OCI-LY7 (cell line): ENCODE results near the gene SYNRG. TPM values are rescaled to one million over a fixed set of nuclear protein-coding genes. Genes with fewer than 3 reads are reported as not detected.

ENCODE experiments used
- BruUV-seq: library from RNA; stranded (reverse); fragments of 400-500 nt; replicated peaks from 2 replicates; lab custom pipeline; 2021; lab: Mats Ljungman, UMichigan
- CTCF ChIA-PET: fragments of 300-600 bp; sonication (Branson Sonifier 250); formaldehyde crosslinking; loops from one replicate; lab custom pipeline; 2022; ENCODE audit warnings: antibody characterized with exemption; ENCODE audit not compliant: unreplicated experiment; lab: Charles Lee
- POLR2A ChIA-PET: fragments of 300-600 bp; sonication (Branson Sonifier 250); formaldehyde crosslinking; loops from one replicate; lab custom pipeline; 2022; ENCODE audit warnings: antibody characterized with exemption; lab: Charles Lee
- DNase-seq: peaks from one replicate; pipeline ENCODE4 v3.0.0-alpha.2; 2015; ENCODE audit warnings: low spot score
- H2AFZ ChIP-seq: fragments of 200-600 bp; sonication (generic), shearing (Covaris generic); 2 replicates; pipeline ENCODE4 v1.6.1; 2014; ENCODE audit warnings: mild to moderate bottlenecking, antibody characterized with exemption, low read length, moderate library complexity
- H3K27ac ChIP-seq: fragments of 200-600 bp; sonication (generic); 2 replicates; pipeline ENCODE4 v1.5.1; 2014; ENCODE audit warnings: mixed run types, low read depth, mild to moderate bottlenecking, moderate library complexity, low read length, inconsistent platforms; ENCODE audit not compliant: poor library complexity, severe bottlenecking
- H3K36me3 ChIP-seq: fragments of 200-600 bp; sonication (generic); 2 replicates; pipeline ENCODE4 v1.6.1; 2014; ENCODE audit warnings: mild to moderate bottlenecking, antibody characterized with exemption, low read length, moderate library complexity, mixed read lengths; ENCODE audit not compliant: insufficient read depth
- H3K4me1 ChIP-seq: fragments of 200-600 bp; sonication (generic); 2 replicates; pipeline ENCODE4 v1.5.1; 2014; ENCODE audit warnings: mild to moderate bottlenecking, low read length; ENCODE audit not compliant: insufficient read depth, poor library complexity, severe bottlenecking
- H3K4me2 ChIP-seq: fragments of 200-600 bp; sonication (generic); 2 replicates; pipeline ENCODE4 v1.6.1; 2014; ENCODE audit warnings: mild to moderate bottlenecking, low read length
- H3K4me3 ChIP-seq: fragments of 200-600 bp; sonication (generic); 2 replicates; pipeline ENCODE4 v1.5.1; 2014; ENCODE audit warnings: mild to moderate bottlenecking, low read depth, low read length; ENCODE audit not compliant: poor library complexity, severe bottlenecking
- H3K79me2 ChIP-seq: fragments of 200-600 bp; sonication (generic); 2 replicates; pipeline ENCODE4 v1.6.1; 2016; ENCODE audit warnings: low read depth, mild to moderate bottlenecking, low read length, moderate library complexity, mixed read lengths; ENCODE audit not compliant: insufficient read depth
- H3K9me2 ChIP-seq: fragments of 200-600 bp; sonication (generic); 2 replicates; pipeline ENCODE4 v1.6.1; 2016; ENCODE audit warnings: mild to moderate bottlenecking, low read length, mixed read lengths; ENCODE audit not compliant: insufficient read depth
- H3K9me3 ChIP-seq: fragments of 200-600 bp; sonication (generic); 2 replicates; pipeline ENCODE4 v1.6.1; 2014; ENCODE audit warnings: mild to moderate bottlenecking, mixed run types, low read length, mixed read lengths
- H4K20me1 ChIP-seq: fragments of 200-600 bp; sonication (generic); 2 replicates; pipeline ENCODE4 v1.6.1; 2014; ENCODE audit warnings: mild to moderate bottlenecking, antibody characterized with exemption, low read length, moderate library complexity, mixed read lengths; ENCODE audit not compliant: insufficient read depth
- EZH2phosphoT487 ChIP-seq: fragments of 200-600 bp; sonication (generic); IDR thresholded peaks from 2 replicates; pipeline ENCODE4 v1.6.1; 2018; ENCODE audit warnings: low read depth, borderline replicate concordance, mild to moderate bottlenecking, mixed run types, antibody characterized with exemption, low read length, moderate library complexity, mixed read lengths
- intact Hi-C: fragments of 100-400 bp; cut with micrococcal nuclease; formaldehyde crosslinking; loops from one replicate; pipeline ENCODE4 v1.10.0; 2022; ENCODE audit not compliant: unreplicated experiment
- total RNA-seq, 2 experiments: library from RNA; depleted of rRNA in 1 of 2; stranded (reverse); fragments of >200 nt in 1 of 2; shearing (Covaris generic) in 1 of 2; gene quantifications; 2 replicates each; pipeline ENCODE4 v1.2.3, GENCODE V29; 2014 to 2022
- TF ChIP-seq, protein P1 (sequence below): fragments of 200-600 bp; sonication (generic); conservative IDR thresholded peaks from 2 replicates; pipeline ENCODE4 v1.5.1; 2014; ENCODE audit warnings: mild to moderate bottlenecking, antibody characterized with exemption, low read length, moderate library complexity, mixed read lengths

The SYNRG gene
- total RNA-seq, 2 experiments from 2014 or later = 39.6 to 132 TPM

DNA sequence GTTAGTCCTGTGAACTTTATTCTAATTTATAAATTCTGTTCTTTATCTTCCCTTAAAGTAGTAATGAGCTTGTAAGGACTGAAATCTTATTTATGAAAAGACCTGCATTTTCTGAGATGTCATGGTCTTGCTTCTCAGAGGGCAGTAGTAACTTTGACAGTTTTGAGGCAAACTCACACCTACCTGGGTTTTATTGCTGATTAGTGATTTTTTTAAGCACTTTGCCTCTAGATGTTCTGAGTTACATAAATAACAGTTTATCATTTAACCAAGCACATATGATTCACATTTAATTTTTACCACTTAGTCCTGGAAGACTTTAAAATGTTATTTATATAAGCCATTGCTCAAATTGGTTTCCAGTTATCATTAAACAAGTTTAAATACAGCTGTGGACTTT, 108.8 kb downstream of the SYNRG start:
- Histone ChIP-seq H3K9me2 (no peaks in the 10 kb centered on the region), H2AFZ (no peak overlapping the region), H3K36me3 (no peaks in the 10 kb centered on the region), H4K20me1 (no peaks in the 10 kb centered on the region), H3K4me2 (no peak overlapping the region), H3K27ac (no peak overlapping the region), H3K4me3 (no peak overlapping the region), H3K9me3 (no peaks in the 10 kb centered on the region), H3K79me2 (0 out of 2 replicates have a peak, but pooled peaks cover 4% of the 10 kb centered on the region), H3K4me1 (no peaks in the 10 kb centered on the region)
- ChIA-PET CTCF (no interaction called here), POLR2A (no interaction called here)
- no TSS peak for BruUV-seq
- no peak for TF ChIP-seq EZH2phosphoT487
- TF ChIP-seq, protein P1, sequence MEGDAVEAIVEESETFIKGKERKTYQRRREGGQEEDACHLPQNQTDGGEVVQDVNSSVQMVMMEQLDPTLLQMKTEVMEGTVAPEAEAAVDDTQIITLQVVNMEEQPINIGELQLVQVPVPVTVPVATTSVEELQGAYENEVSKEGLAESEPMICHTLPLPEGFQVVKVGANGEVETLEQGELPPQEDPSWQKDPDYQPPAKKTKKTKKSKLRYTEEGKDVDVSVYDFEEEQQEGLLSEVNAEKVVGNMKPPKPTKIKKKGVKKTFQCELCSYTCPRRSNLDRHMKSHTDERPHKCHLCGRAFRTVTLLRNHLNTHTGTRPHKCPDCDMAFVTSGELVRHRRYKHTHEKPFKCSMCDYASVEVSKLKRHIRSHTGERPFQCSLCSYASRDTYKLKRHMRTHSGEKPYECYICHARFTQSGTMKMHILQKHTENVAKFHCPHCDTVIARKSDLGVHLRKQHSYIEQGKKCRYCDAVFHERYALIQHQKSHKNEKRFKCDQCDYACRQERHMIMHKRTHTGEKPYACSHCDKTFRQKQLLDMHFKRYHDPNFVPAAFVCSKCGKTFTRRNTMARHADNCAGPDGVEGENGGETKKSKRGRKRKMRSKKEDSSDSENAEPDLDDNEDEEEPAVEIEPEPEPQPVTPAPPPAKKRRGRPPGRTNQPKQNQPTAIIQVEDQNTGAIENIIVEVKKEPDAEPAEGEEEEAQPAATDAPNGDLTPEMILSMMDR = no peak
- no peak for DNase-seq
- intact Hi-C loops = no loop called here

DNA sequence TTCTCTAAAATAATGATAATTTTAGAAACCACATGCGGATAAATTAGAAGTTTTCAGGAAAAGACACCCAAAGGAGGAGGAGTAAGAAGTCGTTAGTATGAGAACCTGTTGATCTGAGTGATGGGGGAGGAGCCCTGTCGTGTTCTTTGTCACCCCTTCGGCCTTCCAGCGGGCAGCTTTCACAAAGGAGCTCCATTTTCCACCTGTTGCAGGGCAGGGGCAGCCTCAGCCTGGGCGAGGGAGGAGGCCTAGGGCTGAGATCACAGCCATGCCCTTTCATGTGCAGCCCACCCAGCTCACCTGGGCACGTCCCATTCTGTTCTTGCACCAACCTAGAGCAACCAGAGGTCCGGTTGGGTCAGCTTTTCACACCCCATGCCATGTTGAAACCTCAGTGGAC, 114.2 kb downstream of the SYNRG start:
- ChIA-PET POLR2A (interaction anchor here (0.8 kb wide), 1 partner anchor 87 kb away, joined by 3 read pairs; no protein-coding TSS in a partner anchor), CTCF (no interaction called here)
- TF ChIP-seq, protein P1 = no peak
- no peak for TF ChIP-seq EZH2phosphoT487
- no peak overlapping the region for H2AFZ ChIP-seq
- no peaks in the 10 kb centered on the region for H3K9me2 ChIP-seq
- no peak for DNase-seq
- H3K4me1 ChIP-seq = peaks cover 29% of the 10 kb centered on the region
- no peak overlapping the region for H3K27ac ChIP-seq
- no peak overlapping the region for H3K4me2 ChIP-seq
- BruUV-seq = no TSS peak
- peaks cover 40% of the 10 kb centered on the region for H3K79me2 ChIP-seq
- peaks cover 11% of the 10 kb centered on the region; the same call in 1 of the 2 replicates for H4K20me1 ChIP-seq
- H3K4me3 ChIP-seq = no peak overlapping the region
- intact Hi-C loops = no loop called here
- H3K36me3 ChIP-seq = peaks cover 6% of the 10 kb centered on the region; the same call in 1 of the 2 replicates
- no peaks in the 10 kb centered on the region for H3K9me3 ChIP-seq

DNA sequence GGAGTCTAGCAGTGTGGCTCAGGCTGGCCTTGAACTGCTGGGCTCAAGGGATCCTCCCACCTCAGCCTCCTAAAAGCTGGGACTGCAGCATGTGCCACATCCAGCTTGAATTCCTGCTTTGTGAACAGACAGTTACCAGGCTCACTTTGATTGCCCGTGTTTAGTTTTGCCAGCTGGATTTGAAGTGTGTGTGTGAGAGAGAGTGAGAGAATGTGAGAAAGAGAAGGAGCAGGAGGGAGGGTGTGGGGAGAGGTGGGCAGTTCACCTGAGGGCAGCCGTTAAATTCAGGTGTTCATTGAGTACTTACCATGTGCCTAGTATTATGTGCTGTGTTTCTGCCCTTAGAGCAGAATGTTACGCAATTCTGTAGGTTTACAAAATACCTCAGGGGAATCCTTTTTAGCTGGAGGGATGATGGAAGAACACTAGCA, 114.8 kb downstream of the SYNRG start:
- peaks cover 40% of the 10 kb centered on the region for H3K79me2 ChIP-seq
- intact Hi-C loops = no loop called here
- TF ChIP-seq EZH2phosphoT487 = no peak
- TF ChIP-seq, protein P1 = no peak
- ChIA-PET CTCF (no interaction called here), POLR2A (interaction anchor here (0.8 kb wide), 1 partner anchor 87 kb away, joined by 3 read pairs; no protein-coding TSS in a partner anchor)
- no peaks in the 10 kb centered on the region for H3K9me2 ChIP-seq
- H3K4me1 ChIP-seq = peaks cover 29% of the 10 kb centered on the region
- H3K4me2 ChIP-seq = no peak overlapping the region
- BruUV-seq = no TSS peak
- H3K36me3 ChIP-seq = peaks cover 6% of the 10 kb centered on the region; the same call in 1 of the 2 replicates
- no peaks in the 10 kb centered on the region for H3K9me3 ChIP-seq
- H3K27ac ChIP-seq = no peak overlapping the region
- no peak overlapping the region for H2AFZ ChIP-seq
- H3K4me3 ChIP-seq = no peak overlapping the region
- peaks cover 11% of the 10 kb centered on the region; the same call in 1 of the 2 replicates for H4K20me1 ChIP-seq
- no peak for DNase-seq
